GM23338 (cell line): ENCODE data around the gene PRPSAP2. TPM values are rescaled to one million over a fixed set of nuclear protein-coding genes. Genes with fewer than 3 reads are reported as not detected.
A peak's percentile ranks its signal among the peaks of the same experiment; 100 is the strongest.

Source experiments
- ATAC-seq: fragments of 200-7000 bp; cut with Tn5 transposase; 3 replicates; pipeline ENCODE4 v1.9.1; 2020
- DNase-seq: peaks from one replicate; pipeline ENCODE4 v3.0.0-alpha.2; 2015; ENCODE audit warnings: low spot score
- H2AFZ ChIP-seq: fragments of 200-600 bp; sonication (generic); 2 replicates; pipeline ENCODE4 v1.8.0; 2016; ENCODE audit warnings: antibody characterized with exemption, mild to moderate bottlenecking, moderate library complexity
- H3F3A ChIP-seq: fragments of 200-600 bp; sonication (generic); replicated peaks from 2 replicates; pipeline ENCODE4 v1.8.0; 2017; ENCODE audit warnings: antibody characterized with exemption, mixed run types, low read depth
- H3K27ac ChIP-seq: fragments of 200-600 bp; sonication (generic); 2 replicates; pipeline ENCODE4 v1.6.1; 2016; ENCODE audit warnings: low read depth
- H3K27me3 ChIP-seq: fragments of 200-600 bp; sonication (generic); 2 replicates; pipeline ENCODE4 v1.8.0; 2016; ENCODE audit warnings: mild to moderate bottlenecking, mixed run types, moderate library complexity; ENCODE audit not compliant: insufficient read depth
- H3K36me3 ChIP-seq: fragments of 200-600 bp; sonication (generic); 2 replicates; pipeline ENCODE4 v1.8.0; 2016; ENCODE audit warnings: mild to moderate bottlenecking; ENCODE audit not compliant: insufficient read depth
- H3K4me1 ChIP-seq: fragments of 200-600 bp; sonication (generic); 2 replicates; pipeline ENCODE4 v1.8.0; 2016; ENCODE audit warnings: mild to moderate bottlenecking, moderate library complexity; ENCODE audit not compliant: insufficient read depth
- H3K4me2 ChIP-seq: fragments of 200-600 bp; sonication (generic); 2 replicates; pipeline ENCODE4 v1.7.1; 2017; ENCODE audit warnings: mixed run types
- H3K4me3 ChIP-seq: fragments of 200-600 bp; sonication (generic); 2 replicates; pipeline ENCODE4 v1.6.1; 2016; ENCODE audit warnings: mixed run types
- H3K79me2 ChIP-seq: fragments of 200-600 bp; sonication (generic); replicated peaks from 2 replicates; pipeline ENCODE4 v1.8.0; 2017; ENCODE audit warnings: mild to moderate bottlenecking; ENCODE audit not compliant: insufficient read depth
- H3K9me2 ChIP-seq: fragments of 200-600 bp; sonication (generic); 2 replicates; pipeline ENCODE4 v1.8.0; 2017; ENCODE audit not compliant: insufficient read depth
- H4K20me1 ChIP-seq: fragments of 200-600 bp; sonication (generic); replicated peaks from 2 replicates; pipeline ENCODE4 v1.8.0; 2017; ENCODE audit warnings: mild to moderate bottlenecking; ENCODE audit not compliant: insufficient read depth
- H3K27ac Mint-ChIP-seq: 2 replicates; pipeline ENCODE4 v1.8.0; 2020; ENCODE audit warnings: inconsistent platforms, mild to moderate bottlenecking, moderate library complexity, mixed read lengths
- H3K27me3 Mint-ChIP-seq: 3 replicates; pipeline ENCODE4 v1.8.0; 2022; ENCODE audit warnings: low read depth, mild to moderate bottlenecking, moderate library complexity, mixed read lengths, inconsistent platforms; ENCODE audit not compliant: insufficient read depth, poor library complexity
- H3K36me3 Mint-ChIP-seq: 3 replicates; pipeline ENCODE4 v1.8.0; 2021; ENCODE audit warnings: low read depth, mild to moderate bottlenecking, inconsistent platforms, moderate library complexity, mixed read lengths
- H3K4me1 Mint-ChIP-seq: 3 replicates; pipeline ENCODE4 v1.8.0; 2020; ENCODE audit warnings: mild to moderate bottlenecking, inconsistent platforms, mixed read lengths
- H3K4me3 Mint-ChIP-seq: 3 replicates; pipeline ENCODE4 v1.8.0; 2021; ENCODE audit warnings: moderate library complexity, mild to moderate bottlenecking, inconsistent platforms, mixed read lengths
- H3K9me3 Mint-ChIP-seq: 3 replicates; pipeline ENCODE4 v1.8.0; 2020; ENCODE audit warnings: moderate library complexity, mild to moderate bottlenecking, inconsistent platforms, mixed read lengths
- CREB1 ChIP-seq: fragments of 250-450 bp; sonication (Bioruptor Pico); IDR thresholded peaks from 2 replicates; pipeline ENCODE4 v1.5.0; 2020; ENCODE audit warnings: low read depth, mild to moderate bottlenecking, moderate library complexity
- JUNB ChIP-seq: IDR thresholded peaks from one replicate; pipeline ENCODE4 v1.6.1; 2016; ENCODE audit warnings: antibody characterized with exemption; ENCODE audit not compliant: unreplicated experiment
- NANOG ChIP-seq: IDR thresholded peaks from 2 replicates; pipeline ENCODE4 v1.6.1; 2016; ENCODE audit warnings: antibody characterized with exemption, borderline replicate concordance
- POLR2AphosphoS5 ChIP-seq: IDR thresholded peaks from 2 replicates; pipeline ENCODE4 v1.6.1; 2016; ENCODE audit warnings: antibody characterized with exemption, low read depth
- STAT1 ChIP-seq: IDR thresholded peaks from one replicate; pipeline ENCODE4 v1.6.1; 2016; ENCODE audit warnings: antibody characterized with exemption; ENCODE audit not compliant: unreplicated experiment
- ZNF114 ChIP-seq: fragments of 250-450 bp; sonication (Bioruptor Pico); IDR thresholded peaks from 2 replicates; pipeline ENCODE4 v1.5.0; 2020; ENCODE audit warnings: mild to moderate bottlenecking, moderate library complexity
- ZNF331 ChIP-seq: fragments of 250-450 bp; sonication (Bioruptor Pico); IDR thresholded peaks from 2 replicates; pipeline ENCODE4 v1.5.0; 2020; ENCODE audit warnings: low read depth, mild to moderate bottlenecking, moderate library complexity
- polyA plus RNA-seq: library from polyadenylated mRNA; unstranded; fragments of >200 nt; fragmentation: Nextera tagmentation; extraction: Ambion mirVana; gene quantifications from 2 replicates; pipeline ENCODE4 v1.2.1, GENCODE V29; 2016
- total RNA-seq: library from RNA; depleted of rRNA; stranded (reverse); fragments of >200 nt; shearing (Covaris generic); gene quantifications from 2 replicates; pipeline ENCODE4 v1.2.3, GENCODE V29; 2014
- TF ChIP-seq, protein P1 (sequence below): IDR thresholded peaks from one replicate; pipeline ENCODE4 v1.6.1; 2018; ENCODE audit warnings: antibody characterized with exemption; ENCODE audit not compliant: unreplicated experiment

The PRPSAP2 gene
- total and polyA plus RNA-seq, 2 experiments from 2014 or later = 34.6 to 54.4 TPM

DNA sequence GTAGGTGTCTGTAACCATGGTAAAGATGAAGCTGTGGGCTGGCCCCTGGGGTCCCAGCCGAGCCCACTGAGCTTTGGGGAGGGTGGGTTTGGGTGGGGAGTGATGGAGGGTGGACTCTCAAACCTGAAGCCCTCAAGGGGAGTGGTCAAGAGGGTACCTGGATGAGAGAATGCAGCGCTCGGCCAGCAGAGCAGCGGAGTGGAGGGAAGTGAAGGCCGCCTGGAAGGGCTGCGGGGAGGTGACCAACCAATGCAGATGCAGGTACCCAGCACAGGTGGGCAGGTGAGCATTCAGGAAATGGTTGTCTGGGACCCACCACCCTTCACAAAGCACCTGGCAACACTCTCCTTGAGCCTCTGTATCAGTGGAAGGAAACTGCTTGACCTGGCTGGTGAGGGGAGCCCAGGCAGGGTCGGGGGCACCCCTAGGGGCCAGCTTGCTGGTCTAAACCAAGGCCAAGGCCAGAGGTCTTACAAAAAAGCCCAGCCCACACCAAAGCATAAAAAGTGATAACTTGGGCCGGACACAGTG lies 90.6 kb downstream of the PRPSAP2 start:
- H3K36me3 Mint-ChIP-seq = no peaks in the 10 kb centered on the region
- no peak overlapping the region for H3K4me2 ChIP-seq
- H3K27ac Mint-ChIP-seq = no peak overlapping the region
- H3K27me3 Mint-ChIP-seq = no peaks in the 10 kb centered on the region
- H3K4me1 Mint-ChIP-seq = no peaks in the 10 kb centered on the region
- no peak overlapping the region for H2AFZ ChIP-seq
- no peaks in the 10 kb centered on the region for H3K27me3 ChIP-seq
- no peak overlapping the region for H3K27ac ChIP-seq
- no peaks in the 10 kb centered on the region for H3K79me2 ChIP-seq
- H3F3A ChIP-seq = no peaks in the 10 kb centered on the region
- H3K4me1 ChIP-seq = no peaks in the 10 kb centered on the region
- ATAC-seq = no peak
- DNase-seq = no peak
- no peaks in the 10 kb centered on the region for H4K20me1 ChIP-seq
- no peaks in the 10 kb centered on the region for H3K9me2 ChIP-seq
- no peaks in the 10 kb centered on the region for H3K36me3 ChIP-seq
- TF ChIP-seq STAT1 (no peak), ZNF331 (CRISPR knock-in tag) (no peak), ZNF114 (CRISPR knock-in tag) (no peak), CREB1 (CRISPR knock-in tag) (no peak)
- H3K9me3 Mint-ChIP-seq = peaks cover 2% of the 10 kb centered on the region; the same call in 1 of the 3 replicates
- no peak overlapping the region for H3K4me3 ChIP-seq
- H3K4me3 Mint-ChIP-seq = no peak overlapping the region

DNA sequence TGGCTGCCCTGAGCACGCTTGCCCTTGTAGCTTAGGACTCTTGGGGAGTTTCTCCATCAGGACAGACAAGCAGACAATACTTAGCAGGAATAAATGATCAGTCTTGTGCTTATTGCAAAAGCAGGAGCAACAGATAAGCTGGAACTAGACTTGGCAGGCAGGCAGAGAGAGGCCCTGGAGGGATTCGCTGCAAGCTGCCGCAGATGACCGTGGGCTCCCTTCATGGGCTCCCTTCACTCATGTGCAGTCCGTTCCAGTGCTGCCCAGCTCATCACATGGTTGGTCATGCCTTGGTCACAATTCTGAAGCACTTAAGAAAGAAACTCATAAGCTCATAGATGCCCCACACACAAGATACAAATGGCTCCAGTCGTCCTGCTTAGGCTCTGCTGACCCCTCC lies 91.6 kb downstream of the PRPSAP2 start:
- Histone ChIP-seq H3K79me2 (no peaks in the 10 kb centered on the region), H3K4me3 (no peak overlapping the region), H2AFZ (no peak overlapping the region), H3K27me3 (no peaks in the 10 kb centered on the region), H3F3A (no peaks in the 10 kb centered on the region), H3K4me2 (no peak overlapping the region), H3K27ac (no peak overlapping the region), H3K4me1 (no peaks in the 10 kb centered on the region), H3K36me3 (no peaks in the 10 kb centered on the region), H3K9me2 (no peaks in the 10 kb centered on the region), H4K20me1 (no peaks in the 10 kb centered on the region)
- DNase-seq = no peak
- no peak for TF ChIP-seq ZNF331 (CRISPR knock-in tag)
- no peak for ATAC-seq
- Mint-ChIP-seq H3K27me3 (peaks cover 7% of the 10 kb centered on the region), H3K36me3 (no peaks in the 10 kb centered on the region), H3K4me1 (no peaks in the 10 kb centered on the region), H3K4me3 (no peak overlapping the region), H3K27ac (peak overlapping the region; percentile 7; the same call in 1 of the 2 replicates), H3K9me3 (peaks cover 2% of the 10 kb centered on the region; the same call in 1 of the 3 replicates)

GRCh38 chr17:18950346-18950745 lies 92.4 kb downstream of the PRPSAP2 start:
- Histone ChIP-seq H3K27ac (no peak overlapping the region), H3K9me2 (no peaks in the 10 kb centered on the region), H3K4me1 (no peaks in the 10 kb centered on the region), H3K4me2 (no peak overlapping the region), H3K36me3 (no peaks in the 10 kb centered on the region), H4K20me1 (no peaks in the 10 kb centered on the region), H2AFZ (peak overlapping the region; percentile 47; the same call in 1 of the 2 replicates), H3K27me3 (no peaks in the 10 kb centered on the region), H3K79me2 (no peaks in the 10 kb centered on the region), H3F3A (no peaks in the 10 kb centered on the region), H3K4me3 (no peak overlapping the region)
- Mint-ChIP-seq H3K27ac (peak overlapping the region; percentile 7; the same call in 1 of the 2 replicates), H3K9me3 (peaks cover 2% of the 10 kb centered on the region; the same call in 1 of the 3 replicates), H3K4me1 (no peaks in the 10 kb centered on the region), H3K27me3 (peaks cover 7% of the 10 kb centered on the region), H3K4me3 (no peak overlapping the region), H3K36me3 (no peaks in the 10 kb centered on the region)
- ATAC-seq = no peak
- no peak for DNase-seq
- TF ChIP-seq CREB1 (CRISPR knock-in tag) (no peak), NANOG (no peak), ZNF114 (CRISPR knock-in tag) (no peak), POLR2AphosphoS5 (no peak), ZNF331 (CRISPR knock-in tag) (no peak), STAT1 (no peak), JUNB (no peak)
- TF ChIP-seq, protein P1, sequence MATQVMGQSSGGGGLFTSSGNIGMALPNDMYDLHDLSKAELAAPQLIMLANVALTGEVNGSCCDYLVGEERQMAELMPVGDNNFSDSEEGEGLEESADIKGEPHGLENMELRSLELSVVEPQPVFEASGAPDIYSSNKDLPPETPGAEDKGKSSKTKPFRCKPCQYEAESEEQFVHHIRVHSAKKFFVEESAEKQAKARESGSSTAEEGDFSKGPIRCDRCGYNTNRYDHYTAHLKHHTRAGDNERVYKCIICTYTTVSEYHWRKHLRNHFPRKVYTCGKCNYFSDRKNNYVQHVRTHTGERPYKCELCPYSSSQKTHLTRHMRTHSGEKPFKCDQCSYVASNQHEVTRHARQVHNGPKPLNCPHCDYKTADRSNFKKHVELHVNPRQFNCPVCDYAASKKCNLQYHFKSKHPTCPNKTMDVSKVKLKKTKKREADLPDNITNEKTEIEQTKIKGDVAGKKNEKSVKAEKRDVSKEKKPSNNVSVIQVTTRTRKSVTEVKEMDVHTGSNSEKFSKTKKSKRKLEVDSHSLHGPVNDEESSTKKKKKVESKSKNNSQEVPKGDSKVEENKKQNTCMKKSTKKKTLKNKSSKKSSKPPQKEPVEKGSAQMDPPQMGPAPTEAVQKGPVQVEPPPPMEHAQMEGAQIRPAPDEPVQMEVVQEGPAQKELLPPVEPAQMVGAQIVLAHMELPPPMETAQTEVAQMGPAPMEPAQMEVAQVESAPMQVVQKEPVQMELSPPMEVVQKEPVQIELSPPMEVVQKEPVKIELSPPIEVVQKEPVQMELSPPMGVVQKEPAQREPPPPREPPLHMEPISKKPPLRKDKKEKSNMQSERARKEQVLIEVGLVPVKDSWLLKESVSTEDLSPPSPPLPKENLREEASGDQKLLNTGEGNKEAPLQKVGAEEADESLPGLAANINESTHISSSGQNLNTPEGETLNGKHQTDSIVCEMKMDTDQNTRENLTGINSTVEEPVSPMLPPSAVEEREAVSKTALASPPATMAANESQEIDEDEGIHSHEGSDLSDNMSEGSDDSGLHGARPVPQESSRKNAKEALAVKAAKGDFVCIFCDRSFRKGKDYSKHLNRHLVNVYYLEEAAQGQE = no peak
